ENCODE measurements around the gene MRPL16. TPM values are rescaled to one million over a fixed set of nuclear protein-coding genes. Genes with fewer than 3 reads are reported as not detected.
"Not testable (repeated sequence)": the region's sequence is repeated elsewhere in the genome, so short reads cannot be mapped to it uniquely, and the experiment has no call there.

The MRPL16 gene
- total RNA-seq, 1 experiment from 2014 or later: 123 TPM

DNA sequence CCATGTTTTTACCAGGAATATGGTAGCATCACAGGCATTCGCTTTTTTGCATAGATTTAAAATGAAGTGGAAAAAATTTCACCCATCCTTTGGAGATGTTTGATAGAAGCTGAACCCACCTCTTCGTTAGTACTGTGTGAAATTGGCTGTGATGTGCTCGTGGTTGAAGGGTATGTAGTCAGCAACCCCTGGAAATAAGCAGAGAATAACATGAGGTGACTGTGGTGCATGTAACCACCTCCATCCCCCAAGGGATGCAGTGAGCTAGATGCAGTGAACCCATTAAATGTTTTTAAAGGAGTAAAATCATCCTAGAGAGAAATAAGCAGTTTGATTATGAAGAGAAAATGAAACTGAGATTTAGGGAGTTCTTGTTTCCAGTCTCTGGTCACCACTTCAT lies 18.8 kb upstream of the MRPL16 start:
- CTCF ChIA-PET: no interaction called here

GRCh38 chr11:59822989-59823566 lies 12.5 kb upstream of the MRPL16 start:
- POLR2A ChIA-PET (ENCODE audit: unreplicated experiment): no interaction called here
- Histone ChIP-seq H3K9me2 (replicated peaks; ENCODE audit: low read length) (no peaks in the 10 kb centered on the region), H3K27ac (ENCODE audit: low read length) (no peak overlapping the region), H3K4me3 (ENCODE audit: low read length) (peak overlapping the region; percentile 1; the same call in 1 of the 2 replicates), H3K9ac (ENCODE audit: low read length) (no peak overlapping the region), H3K79me2 (ENCODE audit: low read length) (no peaks in the 10 kb centered on the region), H2AFZ (ENCODE audit: low read length) (peak overlapping the region; percentile 54), H4K20me1 (ENCODE audit: low read length) (no peaks in the 10 kb centered on the region), H3K27me3 (ENCODE audit: low read length) (no peaks in the 10 kb centered on the region), H3K4me1 (ENCODE audit: insufficient read depth, low read length) (no peaks in the 10 kb centered on the region), H3K9me3 (ENCODE audit: low read length) (no peaks in the 10 kb centered on the region), H3K36me3 (ENCODE audit: low read depth, low read length) (no peaks in the 10 kb centered on the region), H3K4me2 (ENCODE audit: low read length) (peak overlapping the region; percentile 48), H3F3A (ENCODE audit: low read length, unreplicated experiment) (no peaks in the 10 kb centered on the region)
- peak; percentile 99 for ATAC-seq
- BruUV-seq (replicated peaks): no TSS peak
- CTCF ChIA-PET: interaction anchor here (0.9 kb wide), 1 partner anchor 96 kb away, joined by 11 read pairs; no protein-coding TSS in a partner anchor
- peak; percentile 88 for DNase-seq
- TF ChIP-seq EZH2phosphoT487 (IDR thresholded peaks at IDR 0.05; ENCODE audit: borderline replicate concordance, low read length): no peak
- TF ChIP-seq CTCF (conservative IDR thresholded peaks at IDR 0.05; ENCODE audit: low read depth, low read length): peak; percentile 95
- intact Hi-C loops (cut with micrococcal nuclease): loop anchor here (1.0 kb wide), 3 partner anchors 96 to 370 kb away; no protein-coding TSS in a partner anchor

More for the DNA sequence above, 18.8 kb upstream of the MRPL16 start:
- no peaks in the 10 kb centered on the region for H4K20me1 ChIP-seq (ENCODE audit: low read length)
- no peak overlapping the region for H3K27ac ChIP-seq (ENCODE audit: low read length)
- no peaks in the 10 kb centered on the region for H3K4me1 ChIP-seq (ENCODE audit: insufficient read depth, low read length)
- no peak overlapping the region for H2AFZ ChIP-seq (ENCODE audit: low read length)
- ATAC-seq (no peak), DNase-seq (no peak)
- TF ChIP-seq EZH2phosphoT487 (IDR thresholded peaks at IDR 0.05; ENCODE audit: borderline replicate concordance, low read length): no peak
- TF ChIP-seq CTCF (conservative IDR thresholded peaks at IDR 0.05; ENCODE audit: low read depth, low read length): no peak
- no peak for TF ChIP-seq EZH2 (IDR thresholded peaks at IDR 0.05; ENCODE audit: low read length, unreplicated experiment)
- no peaks in the 10 kb centered on the region for H3F3A ChIP-seq (ENCODE audit: low read length, unreplicated experiment)
- no peaks in the 10 kb centered on the region for H3K9me2 ChIP-seq (replicated peaks; ENCODE audit: low read length)
- H3K4me3 ChIP-seq (ENCODE audit: low read length): no peak overlapping the region
- no peak overlapping the region for H3K4me2 ChIP-seq (ENCODE audit: low read length)
- no peaks in the 10 kb centered on the region for H3K9me3 ChIP-seq (ENCODE audit: low read length)
- no peak overlapping the region for H3K9ac ChIP-seq (ENCODE audit: low read length)
- no peaks in the 10 kb centered on the region for H3K79me2 ChIP-seq (ENCODE audit: low read length)
- no TSS peak for BruUV-seq (replicated peaks)
- POLR2A ChIA-PET (ENCODE audit: unreplicated experiment): no interaction called here
- intact Hi-C loops (cut with micrococcal nuclease): no loop called here
- no peaks in the 10 kb centered on the region for H3K36me3 ChIP-seq (ENCODE audit: low read depth, low read length)
- H3K27me3 ChIP-seq (ENCODE audit: low read length): no peaks in the 10 kb centered on the region

GRCh38 chr11:59818572-59818971 lies 8.0 kb upstream of the MRPL16 start:
- H3K9me3 ChIP-seq (ENCODE audit: low read length): no peaks in the 10 kb centered on the region
- no peaks in the 10 kb centered on the region for H3K36me3 ChIP-seq (ENCODE audit: low read depth, low read length)
- no peaks in the 10 kb centered on the region for H3K9me2 ChIP-seq (replicated peaks; ENCODE audit: low read length)
- ChIA-PET CTCF (no interaction called here), POLR2A (ENCODE audit: unreplicated experiment) (no interaction called here)
- H3K79me2 ChIP-seq (ENCODE audit: low read length): no peaks in the 10 kb centered on the region
- no TSS peak for BruUV-seq (replicated peaks)
- H3F3A ChIP-seq (ENCODE audit: low read length, unreplicated experiment): no peaks in the 10 kb centered on the region
- ATAC-seq (no peak), DNase-seq (no peak)
- H3K4me1 ChIP-seq (ENCODE audit: insufficient read depth, low read length): peaks cover 7% of the 10 kb centered on the region; the same call in 1 of the 2 replicates
- TF ChIP-seq EZH2phosphoT487 (IDR thresholded peaks at IDR 0.05; ENCODE audit: borderline replicate concordance, low read length): no peak
- TF ChIP-seq CTCF (conservative IDR thresholded peaks at IDR 0.05; ENCODE audit: low read depth, low read length): no peak
- no peak for TF ChIP-seq EZH2 (IDR thresholded peaks at IDR 0.05; ENCODE audit: low read length, unreplicated experiment)
- H4K20me1 ChIP-seq (ENCODE audit: low read length): no peaks in the 10 kb centered on the region
- H3K4me3 ChIP-seq (ENCODE audit: low read length): no peak overlapping the region
- no peak overlapping the region for H3K9ac ChIP-seq (ENCODE audit: low read length)
- H3K27me3 ChIP-seq (ENCODE audit: low read length): no peaks in the 10 kb centered on the region
- H3K4me2 ChIP-seq (ENCODE audit: low read length): no peak overlapping the region
- intact Hi-C loops (cut with micrococcal nuclease): no loop called here
- no peak overlapping the region for H2AFZ ChIP-seq (ENCODE audit: low read length)
- no peak overlapping the region for H3K27ac ChIP-seq (ENCODE audit: low read length)

DNA sequence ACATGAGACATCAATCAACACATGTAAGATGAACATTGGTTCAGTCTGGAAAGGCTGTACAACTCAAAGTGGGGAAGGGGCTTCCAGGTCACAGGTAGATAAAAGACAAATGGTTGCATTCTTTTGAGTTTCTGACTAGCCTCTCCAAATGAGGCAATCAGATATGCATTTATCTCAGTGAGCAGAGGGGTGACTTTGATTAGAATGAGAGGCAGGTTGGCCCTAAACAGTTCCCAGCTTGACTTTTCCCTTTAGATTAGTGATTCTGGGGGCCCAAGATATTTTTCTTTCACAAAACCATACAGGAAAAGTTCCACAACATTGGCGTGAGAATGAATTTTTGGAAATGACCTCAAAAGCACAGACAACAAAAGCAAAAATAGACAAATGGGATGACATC lies 5.9 kb upstream of the MRPL16 start:
- ATAC-seq; H3K79me2 ChIP-seq (ENCODE audit: low read length); H3K27me3 ChIP-seq (ENCODE audit: low read length); POLR2A ChIA-PET (ENCODE audit: unreplicated experiment); H3K4me2 ChIP-seq (ENCODE audit: low read length); H3K27ac ChIP-seq (ENCODE audit: low read length); DNase-seq; H4K20me1 ChIP-seq (ENCODE audit: low read length); CTCF ChIA-PET; H3K4me1 ChIP-seq (ENCODE audit: insufficient read depth, low read length); H3K36me3 ChIP-seq (ENCODE audit: low read depth, low read length); H3K9me2 ChIP-seq (replicated peaks; ENCODE audit: low read length); H3K4me3 ChIP-seq (ENCODE audit: low read length); H3K9ac ChIP-seq (ENCODE audit: low read length); BruUV-seq (replicated peaks); H3F3A ChIP-seq (ENCODE audit: low read length, unreplicated experiment); intact Hi-C loops (cut with micrococcal nuclease); H2AFZ ChIP-seq (ENCODE audit: low read length); H3K9me3 ChIP-seq (ENCODE audit: low read length): not testable (repeated sequence)

All from PC-3 (cell line).